HG03196 (cell line): ENCODE results near the gene GATA2.

Experiments
- ATAC-seq: cut with Tn5 transposase; IDR thresholded peaks from one replicate; pipeline ENCODE4 v1.9.1; 2021; ENCODE audit not compliant: unreplicated experiment

GATA2 gene

GRCh38 chr3:128502712-128503111 is 9.7 kb upstream of the GATA2 start:
- ATAC-seq: no peak

GRCh38 chr3:128501431-128501830 is 8.4 kb upstream of the GATA2 start:
- no peak for ATAC-seq

GRCh38 chr3:128500556-128500955 is 7.6 kb upstream of the GATA2 start:
- ATAC-seq: no peak

- no peak for ATAC-seq
These were observed 6.8 kb upstream of the GATA2 start for GRCh38 chr3:128499724-128500275.

- ATAC-seq: no peak
These were observed 6.0 kb upstream of the GATA2 start for GRCh38 chr3:128498901-128499530.

- no peak for ATAC-seq
These were observed 5.2 kb upstream of the GATA2 start for GRCh38 chr3:128498127-128498626.

GRCh38 chr3:128497305-128498126 is 4.5 kb upstream of the GATA2 start:
- ATAC-seq: no peak

GRCh38 chr3:128496602-128497304 is 3.8 kb upstream of the GATA2 start:
- no peak for ATAC-seq

GRCh38 chr3:128496019-128496601 is 3.1 kb upstream of the GATA2 start:
- no peak for ATAC-seq

- ATAC-seq: no peak
These were observed 2.5 kb upstream of the GATA2 start for GRCh38 chr3:128495435-128495970.

- ATAC-seq: no peak
These were observed 1.3 kb upstream of the GATA2 start for GRCh38 chr3:128494367-128494650.

- no peak for ATAC-seq
These were observed 767 bp upstream of the GATA2 start for GRCh38 chr3:128493570-128494366.

GRCh38 chr3:128491941-128492670 is 895 bp downstream of the GATA2 start:
- ATAC-seq: no peak

GRCh38 chr3:128491691-128491940 is 1.4 kb downstream of the GATA2 start:
- no peak for ATAC-seq

GRCh38 chr3:128490915-128491690 is 1.9 kb downstream of the GATA2 start:
- ATAC-seq: no peak

- no peak for ATAC-seq
These were observed 2.4 kb downstream of the GATA2 start for GRCh38 chr3:128490650-128490914.

- no peak for ATAC-seq
These were observed 2.9 kb downstream of the GATA2 start for GRCh38 chr3:128489927-128490649.

GRCh38 chr3:128489674-128489926 is 3.4 kb downstream of the GATA2 start:
- no peak for ATAC-seq
